ENCODE results near the gene PDZD4.

DNA sequence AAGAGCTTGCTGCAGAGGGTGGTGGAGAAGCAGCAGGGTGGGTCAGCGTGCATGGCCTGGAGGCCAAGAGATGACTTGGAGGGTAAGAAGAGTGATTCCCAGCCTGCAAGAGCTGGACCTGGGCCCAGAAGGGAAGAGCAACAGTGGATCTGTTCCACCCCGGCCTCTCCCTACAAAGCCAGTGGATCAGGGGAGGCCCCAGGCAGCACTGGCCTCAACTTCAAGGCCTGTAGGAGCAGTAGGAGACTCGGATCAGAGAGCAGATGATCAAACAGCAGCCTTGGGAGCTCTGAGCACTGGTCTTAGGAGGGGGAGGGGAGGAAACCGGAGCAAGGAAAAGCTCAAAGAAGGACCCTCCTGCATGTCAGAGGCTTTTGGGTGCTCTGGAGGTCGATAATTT, 48.0 kb upstream of the PDZD4 start:
- TF ChIP-seq, protein P1, sequence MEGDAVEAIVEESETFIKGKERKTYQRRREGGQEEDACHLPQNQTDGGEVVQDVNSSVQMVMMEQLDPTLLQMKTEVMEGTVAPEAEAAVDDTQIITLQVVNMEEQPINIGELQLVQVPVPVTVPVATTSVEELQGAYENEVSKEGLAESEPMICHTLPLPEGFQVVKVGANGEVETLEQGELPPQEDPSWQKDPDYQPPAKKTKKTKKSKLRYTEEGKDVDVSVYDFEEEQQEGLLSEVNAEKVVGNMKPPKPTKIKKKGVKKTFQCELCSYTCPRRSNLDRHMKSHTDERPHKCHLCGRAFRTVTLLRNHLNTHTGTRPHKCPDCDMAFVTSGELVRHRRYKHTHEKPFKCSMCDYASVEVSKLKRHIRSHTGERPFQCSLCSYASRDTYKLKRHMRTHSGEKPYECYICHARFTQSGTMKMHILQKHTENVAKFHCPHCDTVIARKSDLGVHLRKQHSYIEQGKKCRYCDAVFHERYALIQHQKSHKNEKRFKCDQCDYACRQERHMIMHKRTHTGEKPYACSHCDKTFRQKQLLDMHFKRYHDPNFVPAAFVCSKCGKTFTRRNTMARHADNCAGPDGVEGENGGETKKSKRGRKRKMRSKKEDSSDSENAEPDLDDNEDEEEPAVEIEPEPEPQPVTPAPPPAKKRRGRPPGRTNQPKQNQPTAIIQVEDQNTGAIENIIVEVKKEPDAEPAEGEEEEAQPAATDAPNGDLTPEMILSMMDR (IDR thresholded peaks at IDR 0.05; ENCODE audit: low read depth, low read length), result no peak
- no peak for TF ChIP-seq EZH2phosphoT487 (IDR thresholded peaks at IDR 0.05; ENCODE audit: low read depth)
